ENCODE measurements around the gene ESYT1. TPM values are rescaled to one million over a fixed set of nuclear protein-coding genes. Genes with fewer than 3 reads are reported as not detected.

The ESYT1 gene, protein sequence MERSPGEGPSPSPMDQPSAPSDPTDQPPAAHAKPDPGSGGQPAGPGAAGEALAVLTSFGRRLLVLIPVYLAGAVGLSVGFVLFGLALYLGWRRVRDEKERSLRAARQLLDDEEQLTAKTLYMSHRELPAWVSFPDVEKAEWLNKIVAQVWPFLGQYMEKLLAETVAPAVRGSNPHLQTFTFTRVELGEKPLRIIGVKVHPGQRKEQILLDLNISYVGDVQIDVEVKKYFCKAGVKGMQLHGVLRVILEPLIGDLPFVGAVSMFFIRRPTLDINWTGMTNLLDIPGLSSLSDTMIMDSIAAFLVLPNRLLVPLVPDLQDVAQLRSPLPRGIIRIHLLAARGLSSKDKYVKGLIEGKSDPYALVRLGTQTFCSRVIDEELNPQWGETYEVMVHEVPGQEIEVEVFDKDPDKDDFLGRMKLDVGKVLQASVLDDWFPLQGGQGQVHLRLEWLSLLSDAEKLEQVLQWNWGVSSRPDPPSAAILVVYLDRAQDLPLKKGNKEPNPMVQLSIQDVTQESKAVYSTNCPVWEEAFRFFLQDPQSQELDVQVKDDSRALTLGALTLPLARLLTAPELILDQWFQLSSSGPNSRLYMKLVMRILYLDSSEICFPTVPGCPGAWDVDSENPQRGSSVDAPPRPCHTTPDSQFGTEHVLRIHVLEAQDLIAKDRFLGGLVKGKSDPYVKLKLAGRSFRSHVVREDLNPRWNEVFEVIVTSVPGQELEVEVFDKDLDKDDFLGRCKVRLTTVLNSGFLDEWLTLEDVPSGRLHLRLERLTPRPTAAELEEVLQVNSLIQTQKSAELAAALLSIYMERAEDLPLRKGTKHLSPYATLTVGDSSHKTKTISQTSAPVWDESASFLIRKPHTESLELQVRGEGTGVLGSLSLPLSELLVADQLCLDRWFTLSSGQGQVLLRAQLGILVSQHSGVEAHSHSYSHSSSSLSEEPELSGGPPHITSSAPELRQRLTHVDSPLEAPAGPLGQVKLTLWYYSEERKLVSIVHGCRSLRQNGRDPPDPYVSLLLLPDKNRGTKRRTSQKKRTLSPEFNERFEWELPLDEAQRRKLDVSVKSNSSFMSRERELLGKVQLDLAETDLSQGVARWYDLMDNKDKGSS
- total RNA-seq: 249 and 252 TPM in 2 replicates

GRCh38 chr12:56127888-56128669 lies at the start of gene ESYT1:
Gene ESYT1 (plus strand): TSS chr12:56128267. CDS start chr12:56128320, 53 bp downstream.

DNA sequence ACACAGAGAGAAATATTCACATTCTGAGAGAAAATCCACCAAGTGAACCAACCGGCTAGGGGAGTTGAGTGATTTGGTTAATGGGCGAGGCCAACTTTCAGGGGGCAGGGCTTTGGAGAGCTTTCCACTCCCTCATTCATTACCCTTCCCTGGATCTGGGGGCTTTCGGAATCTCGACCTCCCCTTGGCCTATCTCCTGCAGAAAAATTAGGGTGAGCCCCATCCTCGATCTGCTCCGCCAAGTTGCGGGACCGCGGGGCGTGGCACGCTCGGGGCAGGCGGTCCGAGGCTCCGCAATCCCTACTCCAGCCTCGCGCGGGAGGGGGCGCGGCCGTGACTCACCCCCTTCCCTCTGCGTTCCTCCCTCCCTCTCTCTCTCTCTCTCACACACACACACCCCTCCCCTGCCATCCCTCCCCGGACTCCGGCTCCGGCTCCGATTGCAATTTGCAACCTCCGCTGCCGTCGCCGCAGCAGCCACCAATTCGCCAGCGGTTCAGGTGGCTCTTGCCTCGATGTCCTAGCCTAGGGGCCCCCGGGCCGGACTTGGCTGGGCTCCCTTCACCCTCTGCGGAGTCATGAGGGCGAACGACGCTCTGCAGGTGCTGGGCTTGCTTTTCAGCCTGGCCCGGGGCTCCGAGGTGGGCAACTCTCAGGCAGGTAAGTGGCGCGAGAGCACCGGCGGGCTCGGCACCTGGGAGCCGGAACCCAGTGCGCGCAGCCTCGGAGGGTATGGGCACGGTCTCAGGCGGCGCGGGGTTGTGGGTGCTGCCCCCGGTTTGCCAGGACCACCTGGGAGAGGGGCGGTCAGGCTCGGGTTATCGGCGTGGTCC lies 48.1 kb upstream of the ESYT1 start, which contains the start of gene ERBB3:
TSS of gene ERBB3 (plus strand) at position 443 of the 833 bp plus-strand sequence. CDS start at position 579, 136 bp downstream.

GRCh38 chr12:56104109-56104814 lies 23.8 kb upstream of the ESYT1 start, which contains the start of gene PA2G4:
Gene PA2G4 (plus strand): TSS chr12:56104559. CDS start chr12:56104738, 179 bp downstream.

GRCh38 chr12:56116267-56117081 lies 11.6 kb upstream of the ESYT1 start, which contains the start of gene RPL41:
Gene RPL41 (plus strand): TSS chr12:56116633.

GRCh38 chr12:56117778-56118687 lies 10.0 kb upstream of the ESYT1 start, which contains the start of gene ZC3H10:
Gene ZC3H10 (plus strand): TSS chr12:56118266. CDS start chr12:56120563, 2,297 bp downstream.

GRCh38 chr12:56152132-56152755 lies 24.2 kb downstream of the ESYT1 start, which contains the start of gene MYL6B:
Gene MYL6B (plus strand): TSS chr12:56152587. CDS start chr12:56153919, 1,332 bp downstream.

GRCh38 chr12:56158029-56158925 lies 30.2 kb downstream of the ESYT1 start, which contains the start of gene MYL6:
Gene MYL6 (plus strand): TSS chr12:56158359. CDS start chr12:56158402, 43 bp downstream.

GRCh38 chr12:56189099-56189917 lies 61.2 kb downstream of the ESYT1 start, which contains the start of gene SMARCC2:
Gene SMARCC2 (minus strand): TSS chr12:56189483. CDS start chr12:56189461, 22 bp downstream.

Other genes starting within 250 kb of the ESYT1 start
- 43.4 and 47.9 TPM in 2 replicates for gene PYM1, start 200.4 kb upstream of the ESYT1 start, total RNA-seq
- 31.1 and 33.3 TPM in 2 replicates for gene DGKA, start 197.1 kb upstream of the ESYT1 start, total RNA-seq
- gene PMEL, start 162.2 kb upstream of the ESYT1 start, total RNA-seq: 0.89 and 1.0 TPM in 2 replicates
- gene CDK2, start 161.4 kb upstream of the ESYT1 start, total RNA-seq: 55.6 and 57.4 TPM in 2 replicates
- gene RAB5B, start 154.2 kb upstream of the ESYT1 start, total RNA-seq: 50.9 and 51.9 TPM in 2 replicates
- 12.4 and 14.6 TPM in 2 replicates for gene SUOX, start 131.0 kb upstream of the ESYT1 start, total RNA-seq
- 1.2 and 4.4 TPM in 2 replicates for gene IKZF4, start 107.2 kb upstream of the ESYT1 start, total RNA-seq
- 2,167 and 2,638 TPM in 2 replicates for gene RPS26, start 86.3 kb upstream of the ESYT1 start, total RNA-seq
- gene ERBB3, start 48.1 kb upstream of the ESYT1 start, total RNA-seq: 0.17 and 0.45 TPM in 2 replicates
- 212 and 232 TPM in 2 replicates for gene PA2G4, start 23.7 kb upstream of the ESYT1 start, total RNA-seq
- gene RPL41, start 11.6 kb upstream of the ESYT1 start, total RNA-seq: 2,695 and 3,059 TPM in 2 replicates
- gene ZC3H10, start 10.0 kb upstream of the ESYT1 start, total RNA-seq: 3.3 and 4.4 TPM in 2 replicates
- 101 and 114 TPM in 2 replicates for gene MYL6B, start 24.3 kb downstream of the ESYT1 start, total RNA-seq
- gene MYL6, start 30.1 kb downstream of the ESYT1 start, total RNA-seq: 2,547 and 2,551 TPM in 2 replicates
- gene SMARCC2, start 61.2 kb downstream of the ESYT1 start, total RNA-seq: 32.6 and 33.3 TPM in 2 replicates
- gene RNF41, start 93.7 kb downstream of the ESYT1 start, total RNA-seq: 56.3 and 58.7 TPM in 2 replicates
- gene NABP2, start 96.1 kb downstream of the ESYT1 start, total RNA-seq: 53.5 and 63.5 TPM in 2 replicates
- gene SLC39A5, start 101.8 kb downstream of the ESYT1 start, total RNA-seq: 0.15 TPM in 1 of 2 replicates, not detected in the other
- 10.9 and 15.1 TPM in 2 replicates for gene ANKRD52, start 130.1 kb downstream of the ESYT1 start, total RNA-seq
- gene COQ10A, start 138.7 kb downstream of the ESYT1 start, total RNA-seq: 7.1 and 7.3 TPM in 2 replicates
- 123 and 126 TPM in 2 replicates for gene CS, start 172.1 kb downstream of the ESYT1 start, total RNA-seq
- gene CNPY2, start 187.7 kb downstream of the ESYT1 start, total RNA-seq: 63.4 and 79.1 TPM in 2 replicates
- gene PAN2, start 205.7 kb downstream of the ESYT1 start, total RNA-seq: 14.6 TPM in 2 replicates
- 0.15 TPM in 1 of 2 replicates, not detected in the other for gene IL23A, start 210.6 kb downstream of the ESYT1 start, total RNA-seq
- 78.0 and 79.9 TPM in 2 replicates for gene STAT2, start 231.8 kb downstream of the ESYT1 start, total RNA-seq
- gene APOF, start 234.6 kb downstream of the ESYT1 start, total RNA-seq: not detected in 2 replicates

Data from bronchus fibroblast of lung (primary cell).